ENCODE data around the gene CNGA3. TPM values are rescaled to one million over a fixed set of nuclear protein-coding genes. Genes with fewer than 3 reads are reported as not detected.

Gene CNGA3
- total and polyA plus RNA-seq, 7 donors = 0.47 to 8.6 (median 4.3) TPM; not detected in 2

Other genes with a start within 250 kb of the CNGA3 start
- gene INPP4A, start 98.4 kb downstream of the CNGA3 start, total RNA-seq = 10 to 100 TPM; 30.4 to 49.9 (median 39.9) TPM
- 10 to 100 TPM in 1 of 3 donors, 1 to 10 TPM in 2; 1.8 to 12.2 (median 2.3) TPM for gene INPP4A, start 98.4 kb downstream of the CNGA3 start, polyA plus RNA-seq

Data from sigmoid colon (tissue), 7 donors.